Measurements from ENCODE around the gene CNOT1.
"Not testable (repeated sequence)": the region's sequence is repeated elsewhere in the genome, so short reads cannot be mapped to it uniquely, and the experiment has no call there.

CNOT1 gene

DNA sequence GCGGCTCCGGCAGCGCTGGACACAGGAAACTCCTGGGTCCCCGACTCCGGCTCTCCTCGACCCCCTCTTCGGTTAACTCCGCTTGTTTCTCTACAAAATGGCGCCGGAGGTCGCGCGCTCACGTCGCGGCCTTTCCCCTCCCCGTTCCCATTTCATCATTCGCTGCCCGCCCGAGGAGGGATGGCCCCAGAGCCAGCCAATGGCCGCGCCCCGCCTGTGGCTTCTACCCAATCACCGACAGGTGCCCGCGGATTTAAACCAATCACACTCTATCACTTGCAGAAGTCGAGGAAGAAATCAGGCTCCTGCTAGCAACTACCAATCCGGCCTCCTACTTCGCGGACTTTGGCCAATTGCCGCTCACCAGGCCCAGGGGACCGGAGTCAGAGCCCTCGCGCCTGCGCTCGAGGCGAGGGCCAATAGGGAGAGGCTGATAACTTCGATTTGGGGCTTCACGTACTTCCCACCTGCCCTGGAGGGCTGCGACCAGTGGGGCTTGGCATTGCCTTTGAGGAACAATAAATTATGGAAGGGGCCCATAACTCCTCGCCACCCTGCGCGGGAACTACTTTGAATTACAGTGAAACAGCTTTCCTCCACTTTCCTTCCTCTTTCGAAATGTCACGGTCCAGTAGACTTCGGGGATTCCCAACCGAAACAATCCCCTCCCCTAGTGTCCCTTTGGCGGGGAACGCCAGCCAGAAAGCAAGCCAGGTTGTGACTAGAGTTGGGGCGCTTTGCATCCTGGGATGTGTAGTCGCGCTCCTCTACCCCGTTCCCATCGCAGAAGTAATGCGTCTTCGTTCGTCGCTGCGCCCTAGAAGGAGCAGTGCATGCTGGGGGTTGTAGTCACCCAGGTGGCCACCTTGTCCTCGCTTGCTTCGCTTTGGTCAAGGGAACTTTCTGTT lies at the start of gene CNOT1:
TSS of gene CNOT1 (minus strand) at position 94 of the 908 bp plus-strand sequence. CDS start 30,489 bp downstream, outside the sequence.
- peak; percentile 99 for FAIRE-seq
- peak; percentile 80 for DNase-seq (ENCODE audit: insufficient read length, low spot score)

DNA sequence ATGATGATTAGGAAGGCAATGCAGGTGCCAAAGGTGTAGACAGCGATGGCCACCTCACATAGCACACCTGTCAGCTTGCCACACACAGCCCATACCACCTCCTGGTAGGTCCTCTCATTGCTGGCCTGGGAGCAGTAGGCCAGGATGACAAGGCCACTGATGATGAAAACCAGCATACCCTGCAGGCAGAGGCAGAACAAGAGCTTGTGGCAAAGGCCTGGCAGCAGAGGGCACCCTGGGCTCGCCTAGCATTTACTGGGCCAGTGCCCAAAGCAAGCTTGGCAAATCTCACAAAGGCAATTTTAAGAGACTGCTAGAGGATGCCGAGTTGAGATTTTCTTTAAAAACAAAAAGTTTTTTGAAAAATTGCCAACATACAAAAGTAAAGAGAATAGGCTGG lies 49.1 kb upstream of the CNOT1 start:
- no peak for DNase-seq (ENCODE audit: insufficient read length, low spot score)
- no peak for FAIRE-seq

DNA sequence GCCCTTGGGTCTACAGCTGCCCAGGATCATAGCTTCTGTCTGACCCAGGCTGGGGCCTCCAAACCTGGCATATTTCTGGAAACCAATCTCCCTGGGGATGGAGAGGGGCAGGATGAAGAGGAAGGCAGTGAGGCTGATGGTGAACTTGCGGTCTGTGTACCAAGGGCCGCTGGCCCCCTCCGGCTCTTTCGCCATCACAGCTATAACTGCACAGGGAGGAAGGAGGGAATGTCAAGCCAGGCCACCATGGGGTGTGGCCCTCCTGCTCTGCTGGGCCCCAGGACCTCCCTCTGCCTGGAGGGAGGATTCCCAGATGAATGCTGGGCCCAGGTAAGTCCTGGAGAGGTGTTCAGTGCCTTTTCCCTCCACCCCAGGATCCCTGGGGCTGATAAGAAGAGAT lies 48.6 kb upstream of the CNOT1 start:
- FAIRE-seq, result no peak
- DNase-seq (ENCODE audit: insufficient read length, low spot score), result no peak

DNA sequence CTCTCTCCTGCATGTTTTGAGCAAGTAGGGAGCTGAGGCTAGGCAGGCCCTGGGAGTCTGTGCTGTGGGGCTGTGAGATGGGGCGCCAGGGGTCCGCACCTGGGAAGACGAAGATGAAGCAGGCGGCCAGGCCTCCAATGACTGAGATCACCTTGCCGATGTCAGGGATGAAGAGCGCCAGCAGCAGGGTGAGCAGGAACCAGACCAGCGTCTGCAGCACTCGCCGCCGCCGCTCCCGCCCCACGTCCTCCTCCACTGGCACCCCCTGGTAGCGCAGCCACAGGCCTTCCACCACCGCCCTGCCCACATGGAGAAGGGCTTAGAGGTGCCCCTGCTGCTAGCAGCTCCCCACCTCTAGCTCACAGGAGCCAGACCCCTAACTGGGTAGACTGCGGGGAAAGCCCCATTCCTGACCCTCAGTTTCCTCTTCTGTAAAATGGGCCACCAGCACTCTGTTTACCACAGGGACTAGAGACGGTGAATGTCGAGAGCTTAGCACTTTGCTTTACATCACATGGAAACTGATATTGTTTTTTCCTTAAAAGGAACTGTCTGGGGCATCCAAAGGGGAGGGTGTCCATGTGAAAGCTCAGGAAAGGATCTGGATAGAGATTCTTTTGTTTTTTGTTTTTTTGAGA lies 41.4 kb upstream of the CNOT1 start:
- no peak for FAIRE-seq
- DNase-seq (ENCODE audit: insufficient read length, low spot score), result no peak

DNA sequence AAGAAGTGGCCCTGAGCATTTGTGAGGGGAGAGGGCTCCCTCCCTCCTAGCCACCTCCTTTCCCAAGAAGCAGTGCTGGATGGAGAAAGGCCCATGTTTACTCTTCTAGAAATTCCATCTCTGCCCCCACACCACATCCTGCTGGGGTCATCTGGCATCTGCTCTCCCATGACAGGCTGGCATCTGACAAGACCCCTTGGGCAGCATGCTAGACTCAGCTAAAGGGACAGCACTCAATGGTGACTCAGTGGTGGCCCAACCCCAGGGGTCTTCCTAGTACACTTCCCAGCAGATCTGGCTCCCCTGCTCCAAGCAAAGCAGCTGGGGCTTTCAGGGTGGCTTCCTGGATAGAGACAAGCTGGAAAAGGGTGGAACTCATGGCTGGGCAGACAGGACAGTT lies 40.6 kb upstream of the CNOT1 start:
- FAIRE-seq, result no peak
- no peak for DNase-seq (ENCODE audit: insufficient read length, low spot score)

DNA sequence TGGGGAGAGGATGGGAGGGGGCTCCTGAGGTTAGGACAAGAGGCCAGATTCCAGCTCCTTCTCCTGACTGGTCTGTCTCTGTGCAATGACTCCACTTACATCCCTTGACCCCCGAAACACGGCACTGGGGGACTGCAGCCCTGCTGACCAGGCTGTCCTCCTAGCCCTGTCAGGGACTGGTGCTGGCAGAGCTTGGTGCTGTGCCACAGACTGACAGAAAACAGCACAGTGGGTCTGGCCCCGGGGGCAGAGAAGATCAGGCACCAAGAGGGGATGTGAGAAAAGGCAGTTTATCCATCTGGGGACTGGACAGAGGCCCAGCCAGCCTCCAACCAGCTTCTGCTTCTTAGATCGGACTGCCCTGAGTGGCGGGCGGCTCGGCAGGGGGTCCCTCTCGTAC lies 35.6 kb upstream of the CNOT1 start:
- FAIRE-seq (no peak), DNase-seq (ENCODE audit: insufficient read length, low spot score) (no peak)

DNA sequence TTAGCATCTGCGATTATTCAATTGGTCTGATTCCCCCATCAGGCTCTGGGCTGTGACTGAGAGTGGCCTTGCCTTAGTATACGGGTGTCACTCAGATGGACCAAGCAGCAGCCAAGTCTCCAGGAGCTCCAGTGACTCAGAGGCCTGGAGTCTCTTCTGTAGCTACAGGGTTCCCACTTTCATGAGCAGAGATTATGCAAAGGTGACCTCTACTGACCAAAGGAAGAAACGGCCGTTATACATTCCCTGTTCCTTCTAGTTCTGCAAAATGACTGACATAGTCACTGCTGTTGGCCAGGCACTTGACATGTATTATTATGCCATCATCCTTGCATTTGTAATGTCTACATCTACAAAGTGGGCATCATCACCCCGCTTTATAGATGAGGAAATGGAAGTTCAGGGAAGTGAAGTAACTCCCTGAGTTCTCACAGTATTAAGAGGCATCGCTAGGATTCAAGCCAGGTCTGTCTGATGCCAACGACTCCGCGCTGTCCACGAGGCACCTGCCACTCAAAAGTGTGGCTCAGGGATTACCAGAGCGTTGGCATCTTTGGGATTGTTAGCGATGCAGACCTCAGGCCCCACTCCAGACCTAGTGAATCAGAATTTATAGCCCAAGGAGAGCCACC lies 31.7 kb upstream of the CNOT1 start:
- DNase-seq (ENCODE audit: insufficient read length, low spot score) (peak; percentile 56), FAIRE-seq (peak; percentile 45)

DNA sequence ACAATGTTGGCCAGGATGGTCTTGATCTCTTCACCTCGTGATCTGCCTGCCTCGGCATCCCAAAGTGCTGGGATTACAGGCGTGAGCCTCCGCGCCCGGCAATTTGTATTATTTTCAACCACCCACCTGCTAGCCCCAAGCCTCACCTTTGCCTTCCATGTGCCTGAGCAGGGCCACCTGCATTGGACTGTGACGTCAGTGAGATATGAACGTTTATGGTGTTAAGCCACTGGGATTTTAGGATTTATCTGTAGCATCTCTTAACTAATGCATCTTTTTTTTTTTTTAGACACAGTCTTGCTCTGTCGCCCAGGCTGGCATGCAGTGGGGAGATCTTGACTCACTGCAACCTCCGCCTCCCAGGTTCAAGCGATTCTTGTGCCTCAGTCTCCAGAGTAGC lies 30.3 kb upstream of the CNOT1 start:
- not testable (repeated sequence) for DNase-seq (ENCODE audit: insufficient read length, low spot score); FAIRE-seq

DNA sequence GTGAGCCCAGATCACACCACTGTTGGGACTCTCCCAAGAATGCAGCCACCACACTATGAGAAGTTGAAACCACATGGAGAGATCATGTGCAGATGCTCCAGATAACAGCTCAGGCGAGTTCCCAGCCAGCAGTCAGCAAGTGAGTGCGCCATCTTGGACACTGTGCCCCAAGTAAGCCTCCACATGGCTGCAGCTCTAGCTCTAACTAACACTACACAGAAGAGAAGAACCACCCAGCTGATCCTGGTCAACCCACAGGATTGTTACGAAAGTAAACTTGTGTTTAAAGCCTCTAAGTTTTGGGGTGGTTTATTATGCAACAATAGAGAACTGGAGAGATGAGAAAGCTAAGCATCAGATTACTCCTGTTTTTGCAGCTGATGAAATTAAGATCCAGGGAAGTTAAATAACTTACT lies 29.2 kb upstream of the CNOT1 start:
- DNase-seq (ENCODE audit: insufficient read length, low spot score) (no peak), FAIRE-seq (no peak)

DNA sequence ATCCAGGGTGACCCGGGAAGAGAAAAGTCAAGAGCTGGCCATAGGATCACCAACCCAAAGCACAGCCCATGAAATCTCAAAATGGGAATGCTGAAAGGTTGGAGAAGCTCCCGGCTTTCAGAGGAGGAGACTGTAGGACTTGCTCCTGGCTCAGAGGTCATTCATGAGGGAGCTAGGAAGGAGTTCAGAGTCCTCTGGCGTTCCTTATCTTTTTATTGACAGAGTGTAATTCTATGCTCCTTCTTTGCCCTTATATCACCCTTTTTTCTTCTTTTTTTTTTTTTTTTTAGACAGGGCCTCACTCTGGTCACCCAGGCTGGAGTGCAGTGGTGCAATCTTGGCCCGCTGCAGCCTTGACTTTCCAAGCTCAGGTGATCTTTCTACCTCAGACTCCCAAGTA lies 27.3 kb upstream of the CNOT1 start:
- FAIRE-seq, result no peak

DNA sequence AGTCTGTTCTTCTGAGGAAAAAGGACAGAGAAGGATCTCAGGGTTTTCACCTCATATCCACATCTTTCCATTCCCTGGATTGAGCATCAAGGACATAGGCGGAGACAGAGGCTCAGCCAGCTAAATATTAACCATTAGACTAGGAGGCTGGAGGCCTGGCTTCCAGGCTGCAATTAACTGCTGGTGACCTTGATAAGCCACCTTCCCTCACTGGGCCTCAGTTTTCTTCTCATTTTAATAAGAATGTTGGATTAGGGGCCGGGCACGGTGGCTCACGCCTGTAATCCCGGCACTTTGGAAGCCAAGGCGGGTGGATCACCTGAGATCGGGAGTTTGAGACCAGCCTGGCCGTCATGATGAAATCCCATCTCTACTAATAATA lies 25.6 kb upstream of the CNOT1 start:
- no peak for DNase-seq (ENCODE audit: insufficient read length, low spot score)
- no peak for FAIRE-seq

More for the DNA sequence above, 27.3 kb upstream of the CNOT1 start:
- DNase-seq (ENCODE audit: insufficient read length, low spot score), result no peak

DNA sequence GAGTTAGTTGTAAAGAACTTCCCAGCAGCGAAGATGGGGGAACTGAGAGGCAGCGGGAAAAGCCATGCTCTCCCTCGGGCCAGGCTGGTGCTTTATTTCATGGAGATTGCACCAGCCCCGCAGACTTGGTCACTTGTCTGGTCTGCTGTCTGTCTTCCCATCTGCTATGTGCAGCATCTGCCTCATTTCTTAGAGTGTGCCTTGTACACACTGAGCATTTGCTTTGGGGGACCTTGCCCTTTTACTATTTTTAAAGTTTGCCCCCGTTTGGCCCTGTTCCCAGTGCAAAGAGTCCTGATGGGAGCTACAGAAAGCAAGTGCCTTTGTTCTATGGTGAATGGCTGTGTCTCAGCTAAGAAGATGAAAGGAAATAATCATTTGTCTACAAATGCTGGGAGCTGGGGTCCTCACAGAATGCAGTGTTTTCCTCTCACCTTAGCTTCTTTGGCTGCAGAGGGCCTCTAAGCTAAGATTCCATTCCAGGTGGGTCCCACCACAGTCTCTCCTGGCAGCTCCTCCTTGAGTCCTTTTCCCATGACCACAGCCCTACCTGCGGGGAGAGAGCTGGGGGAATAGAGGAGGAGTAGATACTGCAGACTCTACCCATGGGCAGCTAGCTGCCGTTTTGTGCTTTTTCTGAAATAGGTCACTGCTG lies 25.1 kb upstream of the CNOT1 start:
- DNase-seq (ENCODE audit: insufficient read length, low spot score) (no peak), FAIRE-seq (no peak)

DNA sequence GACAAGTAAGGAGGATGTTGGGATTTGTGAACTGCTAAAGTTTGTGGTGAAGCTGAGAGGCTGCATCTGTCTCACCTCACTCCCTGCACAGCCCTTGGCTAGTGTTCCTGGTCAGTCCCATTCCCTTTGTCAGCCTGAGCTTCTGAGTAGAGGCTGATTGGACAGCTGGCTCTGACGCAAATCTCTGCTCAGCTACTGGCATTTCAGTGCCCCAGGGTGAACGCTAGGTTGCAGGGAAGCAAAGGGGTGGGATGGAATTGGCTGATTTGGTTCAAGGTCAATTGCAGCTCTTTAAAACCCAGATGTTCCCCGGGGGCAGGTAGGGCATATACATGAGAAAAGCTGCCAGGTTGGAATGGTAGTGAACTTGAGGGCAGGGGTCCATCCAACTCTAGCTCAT lies 23.1 kb upstream of the CNOT1 start:
- no peak for FAIRE-seq
- DNase-seq (ENCODE audit: insufficient read length, low spot score), result no peak

DNA sequence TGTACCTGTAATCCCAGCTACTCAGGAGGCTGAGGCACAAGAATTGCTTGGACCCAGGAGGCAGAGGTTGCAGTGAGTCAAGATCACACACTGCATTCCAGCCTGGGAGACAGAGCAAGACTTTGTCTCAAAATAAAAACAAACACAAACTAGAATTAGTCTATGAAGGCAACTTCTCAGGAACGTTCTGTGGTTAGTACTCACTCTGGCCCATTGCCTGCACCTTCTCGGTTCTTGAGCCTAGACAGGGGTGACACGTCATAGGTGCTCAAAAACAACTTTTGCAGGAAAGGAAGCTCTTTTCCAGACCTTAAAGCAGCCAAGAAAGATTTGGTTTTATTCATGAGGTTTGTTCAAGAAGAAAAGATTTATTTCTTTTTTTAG lies 22.3 kb upstream of the CNOT1 start:
- FAIRE-seq, result no peak
- DNase-seq (ENCODE audit: insufficient read length, low spot score), result no peak

DNA sequence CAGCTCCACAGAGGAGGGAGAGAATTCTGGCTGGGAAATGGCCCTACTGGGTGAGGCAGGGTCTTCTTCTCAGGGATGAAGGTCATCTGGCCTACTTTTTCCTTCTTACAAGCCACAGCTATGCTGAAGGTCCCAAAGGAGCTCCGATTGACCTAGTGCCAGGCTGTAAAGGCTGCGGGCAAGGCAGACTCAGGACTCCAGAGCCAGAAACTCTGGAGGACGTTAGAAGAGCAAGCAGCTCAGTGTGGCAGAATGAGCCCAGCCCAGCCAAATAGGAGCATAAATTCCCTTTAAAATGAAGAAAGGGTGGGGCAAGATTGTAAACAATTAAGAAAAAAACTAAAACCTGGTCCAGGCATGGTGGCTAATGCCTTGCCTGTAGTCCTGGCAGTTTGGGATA lies 20.1 kb upstream of the CNOT1 start:
- DNase-seq (ENCODE audit: insufficient read length, low spot score) (no peak), FAIRE-seq (no peak)

DNA sequence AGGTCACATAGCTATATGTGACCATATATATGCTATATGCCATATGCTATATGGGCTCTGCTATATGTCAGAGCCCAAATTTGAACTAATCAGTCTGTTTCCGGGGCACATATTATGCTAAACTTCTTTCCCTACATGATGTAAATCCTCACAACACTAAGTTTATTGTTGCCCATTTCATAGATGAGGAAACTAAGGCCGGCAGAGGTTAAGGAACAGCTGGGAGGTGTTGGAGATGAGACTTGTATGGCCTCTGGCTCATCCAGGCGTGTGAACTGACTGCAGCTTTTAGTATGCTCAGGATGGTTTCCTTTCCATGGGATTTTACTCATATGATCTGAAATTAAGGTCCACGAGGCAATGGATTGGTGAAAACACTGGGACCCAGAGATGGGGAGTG lies 17.5 kb upstream of the CNOT1 start:
- no peak for FAIRE-seq
- no peak for DNase-seq (ENCODE audit: insufficient read length, low spot score)

DNA sequence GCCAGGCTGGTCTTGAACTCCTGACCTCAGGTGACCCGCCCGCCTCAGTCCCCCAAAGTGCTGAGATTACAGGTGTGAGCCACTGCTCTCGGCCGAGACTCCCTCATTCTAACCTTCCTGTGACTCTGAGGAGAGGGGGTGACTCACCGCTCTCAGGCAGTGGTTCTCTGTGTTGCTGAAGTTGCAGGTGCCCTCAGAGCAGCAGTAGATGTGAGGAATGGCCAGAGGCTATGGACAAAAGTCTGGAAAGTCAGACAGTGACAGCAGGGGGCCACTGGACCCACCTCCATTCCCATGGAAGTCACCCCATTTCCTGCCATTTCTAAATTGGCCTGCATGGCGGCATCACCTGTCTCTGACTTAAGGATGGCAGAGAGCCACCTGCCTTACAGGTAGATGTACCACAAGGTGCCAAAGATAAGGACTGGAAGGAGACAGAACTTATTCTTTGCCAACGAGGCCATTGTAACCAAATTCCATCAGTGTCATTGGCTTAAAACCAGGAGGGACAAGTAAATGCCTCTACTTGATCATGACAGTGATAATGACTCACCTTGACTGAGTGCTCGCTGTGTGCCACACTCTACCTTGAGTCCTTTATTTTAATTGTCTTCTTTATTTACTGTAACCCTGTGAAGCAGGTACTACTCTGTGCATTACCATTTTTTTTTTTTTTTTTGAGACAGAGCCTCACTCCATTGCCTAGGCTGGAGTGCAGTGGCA lies 15.3 kb upstream of the CNOT1 start:
- no peak for DNase-seq (ENCODE audit: insufficient read length, low spot score)
- FAIRE-seq, result no peak

DNA sequence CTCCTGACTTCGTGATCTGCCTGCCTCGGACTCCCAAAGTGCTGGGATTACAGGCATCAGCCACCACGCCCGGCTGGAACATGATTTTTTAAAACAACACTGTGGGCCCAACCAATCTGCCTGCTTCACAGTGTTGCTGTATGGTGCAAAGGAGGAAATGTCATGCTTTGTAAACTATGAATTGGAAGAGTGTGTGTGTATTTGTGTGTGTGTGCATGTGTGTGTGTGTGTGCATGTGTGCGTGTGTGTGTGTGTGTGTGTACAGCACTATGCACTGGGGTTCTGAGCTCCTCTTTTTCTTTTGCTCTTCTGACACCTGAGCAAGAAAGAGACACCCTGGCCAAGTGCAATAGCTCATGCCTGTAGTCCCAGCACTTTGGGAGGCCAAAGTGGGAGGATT lies 14.5 kb upstream of the CNOT1 start:
- no peak for FAIRE-seq
- no peak for DNase-seq (ENCODE audit: insufficient read length, low spot score)

DNA sequence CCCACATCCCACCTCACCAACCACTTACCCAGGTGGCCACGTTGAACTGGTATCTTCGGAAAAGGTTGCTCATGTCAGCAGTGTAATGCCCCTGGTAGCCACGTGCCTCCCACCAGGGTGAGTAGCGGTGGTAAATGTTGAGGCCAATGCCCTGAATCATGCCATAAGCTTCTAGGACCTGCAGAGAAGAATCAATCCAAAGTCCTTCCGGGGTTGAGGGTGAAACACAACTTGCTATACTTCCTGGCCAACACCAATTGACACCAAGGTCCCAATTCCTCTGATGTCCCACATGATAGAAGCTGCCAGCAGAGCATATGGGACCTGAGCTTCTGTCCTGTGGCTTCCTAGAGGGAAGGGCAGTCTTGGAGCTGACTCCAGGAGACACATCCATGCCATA lies 11.3 kb upstream of the CNOT1 start:
- FAIRE-seq (no peak), DNase-seq (ENCODE audit: insufficient read length, low spot score) (no peak)

DNA sequence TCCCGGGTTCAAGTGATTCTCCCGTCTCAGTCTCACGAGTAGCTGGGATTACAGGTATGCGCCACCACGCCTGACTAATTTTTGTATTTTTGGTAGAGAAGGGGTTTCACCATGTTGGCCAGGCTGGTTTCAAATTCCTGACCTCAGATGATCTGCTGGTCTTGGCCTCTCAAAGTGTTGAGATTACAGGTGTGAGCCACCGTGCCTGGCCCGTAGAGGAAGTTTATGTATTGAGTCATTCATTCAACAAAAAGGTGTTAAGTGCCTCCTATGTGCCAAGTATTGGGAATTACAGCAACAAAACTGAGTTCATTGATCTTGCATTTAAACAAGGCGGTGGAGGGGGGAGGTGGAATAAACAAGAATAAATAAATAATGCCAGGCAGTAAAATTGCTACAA lies 10.2 kb upstream of the CNOT1 start:
- FAIRE-seq, result no peak
- DNase-seq (ENCODE audit: insufficient read length, low spot score), result no peak

DNA sequence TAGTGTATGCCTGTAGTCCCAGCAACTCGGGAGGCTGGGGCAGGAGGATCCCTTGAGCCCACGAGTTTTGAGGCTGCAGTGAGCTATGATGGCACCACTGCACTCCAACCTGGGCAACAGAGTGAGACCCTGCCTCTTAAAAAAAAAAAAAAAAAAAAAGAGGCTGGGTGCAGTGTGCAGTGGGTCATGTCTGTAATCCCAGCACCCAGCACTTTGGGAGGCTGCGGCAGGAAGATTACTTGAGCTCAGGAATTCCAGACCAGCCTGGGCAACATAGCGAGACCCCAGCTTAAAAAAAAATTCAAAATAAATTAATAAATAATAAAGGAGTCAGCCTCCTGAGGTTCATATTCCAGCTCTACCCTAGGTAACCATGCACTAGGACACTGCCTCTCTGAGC lies 9.6 kb upstream of the CNOT1 start:
- no peak for FAIRE-seq
- no peak for DNase-seq (ENCODE audit: insufficient read length, low spot score)

Measured in GM19239 (cell line).